Measurements from ENCODE around the gene COPRS.

Gene COPRS
- total RNA-seq: 7.8 to 23.8 (median 10.0) reads per million in 4 experiments

- DNase-seq: peak; percentile 75
Measured at GRCh38 chr17:31858642-31859486, at the start of gene COPRS. Gene COPRS, minus strand, starts transcription at chr17:31859244. Its CDS starts 45 bp downstream, at chr17:31859199.

- DNase-seq: no peak
Measured at GRCh38 chr17:31908386-31908785, 49.3 kb upstream of the COPRS start.

GRCh38 chr17:31907342-31907962 lies 48.4 kb upstream of the COPRS start:
- DNase-seq: no peak

GRCh38 chr17:31903401-31903800 lies 44.4 kb upstream of the COPRS start:
- DNase-seq: no peak

GRCh38 chr17:31902693-31903092 lies 43.6 kb upstream of the COPRS start:
- no peak for DNase-seq

- DNase-seq: no peak
Measured at GRCh38 chr17:31900877-31901276, 41.8 kb upstream of the COPRS start.

- no peak for DNase-seq
Measured at GRCh38 chr17:31888124-31888523, 29.1 kb upstream of the COPRS start.

GRCh38 chr17:31882571-31882970 lies 23.5 kb upstream of the COPRS start:
- no peak for DNase-seq

- DNase-seq: no peak
Measured at GRCh38 chr17:31880311-31880710, 21.3 kb upstream of the COPRS start.

GRCh38 chr17:31878703-31879073 lies 19.6 kb upstream of the COPRS start:
- no peak for DNase-seq

GRCh38 chr17:31877911-31878702 lies 19.1 kb upstream of the COPRS start:
- DNase-seq: no peak

GRCh38 chr17:31877341-31877740 lies 18.3 kb upstream of the COPRS start:
- DNase-seq: no peak

GRCh38 chr17:31875081-31875480 lies 16.0 kb upstream of the COPRS start:
- DNase-seq: no peak

- no peak for DNase-seq
Measured at GRCh38 chr17:31869797-31870568, 10.9 kb upstream of the COPRS start.

GRCh38 chr17:31869031-31869430 lies 10.0 kb upstream of the COPRS start:
- DNase-seq: no peak

GRCh38 chr17:31859487-31860008 lies 504 bp upstream of the COPRS start:
- DNase-seq: no peak

- no peak for DNase-seq
Measured at GRCh38 chr17:31857920-31858641, 963 bp downstream of the COPRS start.

GRCh38 chr17:31856750-31857149 lies 2.3 kb downstream of the COPRS start:
- DNase-seq: no peak

- DNase-seq: no peak
Measured at GRCh38 chr17:31854672-31855071, 4.4 kb downstream of the COPRS start.

- no peak for DNase-seq
Measured at GRCh38 chr17:31853911-31854470, 5.1 kb downstream of the COPRS start.

- no peak for DNase-seq
Measured at GRCh38 chr17:31845291-31845690, 13.8 kb downstream of the COPRS start.
